SK-N-MC (cell line): ENCODE data around the gene IL19.

Source experiments
- EZH2 ChIP-seq: fragments of 200-600 bp; sonication (generic); IDR thresholded peaks from one replicate; pipeline ENCODE4 v1.6.1; 2017; ENCODE audit warnings: antibody characterized with exemption
- FOXP2 ChIP-seq: optimal IDR thresholded peaks from 2 replicates; pipeline ENCODE3; 2011; ENCODE audit warnings: mild to moderate bottlenecking, moderate library complexity; ENCODE audit not compliant: insufficient read depth; ENCODE audit errors: extremely low read length, control extremely low read depth
- POLR2AphosphoS5 ChIP-seq: IDR thresholded peaks from 2 replicates; pipeline ENCODE4 v1.6.1; 2012; ENCODE audit warnings: mild to moderate bottlenecking, low read depth, low read length, borderline replicate concordance

GRCh38 chr1:206754011-206754410, 16.6 kb upstream of the IL19 start:
- TF ChIP-seq EZH2: no peak
- no peak for TF ChIP-seq POLR2AphosphoS5
- TF ChIP-seq FOXP2: no peak
